Calu3 (cell line): ENCODE measurements around the gene TOE1. TPM values are rescaled to one million over a fixed set of nuclear protein-coding genes. Genes with fewer than 3 reads are reported as not detected.
"Not testable (repeated sequence)": the region's sequence is repeated elsewhere in the genome, so short reads cannot be mapped to it uniquely, and the experiment has no call there.

Experiments
- BruUV-seq: library from RNA; stranded (reverse); fragments of 400-500 nt; replicated peaks from 2 replicates; lab custom pipeline; 2021; lab: Mats Ljungman, UMichigan
- CTCF ChIA-PET: fragments of 300-600 bp; sonication (Branson Sonifier 250); formaldehyde crosslinking; loops from one replicate; lab custom pipeline; 2022; ENCODE audit warnings: antibody characterized with exemption; lab: Charles Lee
- DNase-seq: peaks from one replicate; pipeline ENCODE4 v3.0.0; 2022
- H3K27ac Mint-ChIP-seq: one replicate; pipeline ENCODE4 v1.8.0; 2022; ENCODE audit warnings: mixed read lengths; ENCODE audit not compliant: unreplicated experiment
- H3K27me3 Mint-ChIP-seq: one replicate; pipeline ENCODE4 v1.8.0; 2022; ENCODE audit warnings: mixed read lengths; ENCODE audit not compliant: unreplicated experiment
- H3K36me3 Mint-ChIP-seq: one replicate; pipeline ENCODE4 v1.8.0; 2022; ENCODE audit warnings: mild to moderate bottlenecking, moderate library complexity, mixed read lengths; ENCODE audit not compliant: insufficient read depth, unreplicated experiment
- H3K4me1 Mint-ChIP-seq: one replicate; pipeline ENCODE4 v1.8.0; 2022; ENCODE audit warnings: mild to moderate bottlenecking, low read depth, mixed read lengths; ENCODE audit not compliant: unreplicated experiment
- H3K4me3 Mint-ChIP-seq: one replicate; pipeline ENCODE4 v1.8.0; 2022; ENCODE audit warnings: mild to moderate bottlenecking, low read depth, moderate library complexity, mixed read lengths; ENCODE audit not compliant: unreplicated experiment
- H3K9me3 Mint-ChIP-seq: one replicate; pipeline ENCODE4 v1.8.0; 2022; ENCODE audit warnings: low read depth, mixed read lengths; ENCODE audit not compliant: unreplicated experiment
- CTCF ChIP-seq: fragments of 200-600 bp; IDR thresholded peaks from one replicate; pipeline ENCODE4 v1.8.0; 2022; ENCODE audit warnings: antibody characterized with exemption; ENCODE audit not compliant: unreplicated experiment
- intact Hi-C: fragments of 100-400 bp; cut with micrococcal nuclease; formaldehyde crosslinking; loops from one replicate; pipeline ENCODE4 v1.10.0; 2022; ENCODE audit not compliant: unreplicated experiment
- total RNA-seq: library from RNA; stranded (reverse); gene quantifications from 2 replicates; pipeline ENCODE4 v1.2.3, GENCODE V29; 2022

TOE1 gene
- total RNA-seq, 1 experiment from 2014 or later, result 14.2 TPM

GRCh38 chr1:45359882-45360513, 20.0 kb downstream of the TOE1 start:
- H3K27ac Mint-ChIP-seq, result no peak overlapping the region

GRCh38 chr1:45360981-45361380, 21.0 kb downstream of the TOE1 start:
- H3K4me3 Mint-ChIP-seq, H3K36me3 Mint-ChIP-seq, H3K27me3 Mint-ChIP-seq, H3K9me3 Mint-ChIP-seq, H3K4me1 Mint-ChIP-seq, BruUV-seq, H3K27ac Mint-ChIP-seq, DNase-seq: not testable (repeated sequence)
- CTCF ChIA-PET, result interaction anchor here (0.6 to 1.1 kb wide), 3 partner anchors 132 to 493 kb away, joined by 3 to 5 read pairs (median 3); no protein-coding TSS in a partner anchor
- intact Hi-C loops, result loop anchor here (1.0 to 5.0 kb wide), 2 partner anchors 132 to 211 kb away; no protein-coding TSS in a partner anchor

More at GRCh38 chr1:45359882-45360513, 20.0 kb downstream of the TOE1 start:
- no peak for TF ChIP-seq CTCF
- intact Hi-C loops, result loop anchor here (1.0 to 5.0 kb wide), 2 partner anchors 133 to 212 kb away; no protein-coding TSS in a partner anchor
- CTCF ChIA-PET, result interaction anchor here (0.6 to 1.7 kb wide), 5 partner anchors 74 to 494 kb away, joined by 3 to 16 read pairs (median 5); partner anchors contain the start of gene TESK2
- no TSS peak for BruUV-seq
- H3K27me3 Mint-ChIP-seq, result no peaks in the 10 kb centered on the region
- no peaks in the 10 kb centered on the region for H3K9me3 Mint-ChIP-seq
- DNase-seq, result peak; percentile 58
- peaks cover 17% of the 10 kb centered on the region for H3K4me1 Mint-ChIP-seq
- no peak overlapping the region for H3K4me3 Mint-ChIP-seq
- no peaks in the 10 kb centered on the region for H3K36me3 Mint-ChIP-seq

GRCh38 chr1:45364294-45364693, 24.3 kb downstream of the TOE1 start:
- Mint-ChIP-seq H3K9me3 (no peaks in the 10 kb centered on the region), H3K27me3 (no peaks in the 10 kb centered on the region), H3K4me3 (no peak overlapping the region), H3K36me3 (no peaks in the 10 kb centered on the region), H3K4me1 (no peaks in the 10 kb centered on the region), H3K27ac (no peak overlapping the region)
- BruUV-seq, result no TSS peak
- DNase-seq, result no peak
- no peak for TF ChIP-seq CTCF
- CTCF ChIA-PET, result no interaction called here
- intact Hi-C loops, result loop anchor here (5.0 kb wide), 1 partner anchor 208 kb away; no protein-coding TSS in a partner anchor

DNA sequence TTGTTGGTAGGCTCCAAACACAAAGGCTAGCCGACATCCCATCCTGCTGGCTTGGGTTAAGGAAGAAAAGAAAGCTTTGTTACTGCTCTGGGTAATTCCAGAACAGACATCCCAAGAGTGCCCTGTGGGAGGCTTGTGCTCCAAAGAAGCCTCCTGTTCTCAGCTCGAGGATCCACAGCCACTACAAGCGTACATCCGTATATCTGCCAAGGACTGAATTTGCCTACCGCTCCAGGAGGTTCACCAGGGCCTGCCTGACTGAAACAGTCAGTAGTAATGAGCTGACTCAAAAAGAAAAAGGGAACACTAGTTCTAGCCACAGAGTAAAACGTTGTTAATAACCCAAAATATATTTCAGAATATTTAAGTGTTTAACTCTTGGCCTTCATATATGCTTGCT, 25.1 kb downstream of the TOE1 start:
- no peak for DNase-seq
- H3K9me3 Mint-ChIP-seq, result no peaks in the 10 kb centered on the region
- BruUV-seq, result no TSS peak
- no peak overlapping the region for H3K4me3 Mint-ChIP-seq
- H3K27me3 Mint-ChIP-seq, result no peaks in the 10 kb centered on the region
- intact Hi-C loops, result no loop called here
- TF ChIP-seq CTCF, result no peak
- no peak overlapping the region for H3K27ac Mint-ChIP-seq
- CTCF ChIA-PET, result interaction anchor here (0.6 kb wide), 1 partner anchor 367 kb away, joined by 3 read pairs; no protein-coding TSS in a partner anchor
- H3K36me3 Mint-ChIP-seq, result no peaks in the 10 kb centered on the region
- H3K4me1 Mint-ChIP-seq, result no peaks in the 10 kb centered on the region

GRCh38 chr1:45370575-45370974, 30.6 kb downstream of the TOE1 start:
- Mint-ChIP-seq H3K9me3 (no peaks in the 10 kb centered on the region), H3K4me1 (no peaks in the 10 kb centered on the region), H3K4me3 (no peak overlapping the region), H3K27me3 (no peaks in the 10 kb centered on the region), H3K36me3 (no peaks in the 10 kb centered on the region), H3K27ac (no peak overlapping the region)
- CTCF ChIA-PET, result interaction anchor here (0.6 kb wide), 1 partner anchor 167 kb away, joined by 4 read pairs; no protein-coding TSS in a partner anchor
- intact Hi-C loops, result no loop called here
- DNase-seq, result no peak
- no TSS peak for BruUV-seq
- TF ChIP-seq CTCF, result no peak
